ENCODE measurements around the gene GLIPR1L2.
"Not testable (repeated sequence)": the region's sequence is repeated elsewhere in the genome, so short reads cannot be mapped to it uniquely, and the experiment has no call there.

GLIPR1L2 gene

GRCh38 chr12:75390899-75391538 is at the start of gene GLIPR1L2:
TSS of gene GLIPR1L2 (plus strand) at chr12:75391089. CDS start at chr12:75391117, 28 bp downstream.
- peak; percentile 70 for DNase-seq (ENCODE audit: low read depth)

GRCh38 chr12:75341873-75342272 is 49.0 kb upstream of the GLIPR1L2 start:
- no peak for DNase-seq (ENCODE audit: low read depth)

- no peak for DNase-seq (ENCODE audit: low read depth)
Measured at GRCh38 chr12:75345531-75345930, 45.4 kb upstream of the GLIPR1L2 start.

GRCh38 chr12:75346215-75346614 is 44.7 kb upstream of the GLIPR1L2 start:
- DNase-seq (ENCODE audit: low read depth), result not testable (repeated sequence)

- no peak for DNase-seq (ENCODE audit: low read depth)
Measured at GRCh38 chr12:75349946-75350345, 40.9 kb upstream of the GLIPR1L2 start.

- DNase-seq (ENCODE audit: low read depth), result no peak
Measured at GRCh38 chr12:75350413-75350812, 40.5 kb upstream of the GLIPR1L2 start.

- no peak for DNase-seq (ENCODE audit: low read depth)
Measured at GRCh38 chr12:75354011-75354410, 36.9 kb upstream of the GLIPR1L2 start.

- no peak for DNase-seq (ENCODE audit: low read depth)
Measured at GRCh38 chr12:75360920-75361319, 30.0 kb upstream of the GLIPR1L2 start.

GRCh38 chr12:75361408-75361807 is 29.5 kb upstream of the GLIPR1L2 start:
- DNase-seq (ENCODE audit: low read depth), result no peak

GRCh38 chr12:75364919-75365318 is 26.0 kb upstream of the GLIPR1L2 start:
- DNase-seq (ENCODE audit: low read depth), result no peak

- no peak for DNase-seq (ENCODE audit: low read depth)
Measured at GRCh38 chr12:75366629-75367028, 24.3 kb upstream of the GLIPR1L2 start.

- DNase-seq (ENCODE audit: low read depth), result no peak
Measured at GRCh38 chr12:75374971-75375370, 15.9 kb upstream of the GLIPR1L2 start.

GRCh38 chr12:75378354-75378753 is 12.5 kb upstream of the GLIPR1L2 start:
- no peak for DNase-seq (ENCODE audit: low read depth)

- DNase-seq (ENCODE audit: low read depth), result no peak
Measured at GRCh38 chr12:75389061-75389460, 1.8 kb upstream of the GLIPR1L2 start.

- no peak for DNase-seq (ENCODE audit: low read depth)
Measured at GRCh38 chr12:75389706-75390105, 1.2 kb upstream of the GLIPR1L2 start.

GRCh38 chr12:75390156-75390898 is 562 bp upstream of the GLIPR1L2 start:
- no peak for DNase-seq (ENCODE audit: low read depth)

GRCh38 chr12:75404231-75404630 is 13.3 kb downstream of the GLIPR1L2 start:
- DNase-seq (ENCODE audit: low read depth), result no peak

- DNase-seq (ENCODE audit: low read depth), result no peak
Measured at GRCh38 chr12:75407683-75408082, 16.8 kb downstream of the GLIPR1L2 start.

- no peak for DNase-seq (ENCODE audit: low read depth)
Measured at GRCh38 chr12:75409830-75410229, 18.9 kb downstream of the GLIPR1L2 start.

GRCh38 chr12:75414671-75415070 is 23.8 kb downstream of the GLIPR1L2 start:
- no peak for DNase-seq (ENCODE audit: low read depth)

- DNase-seq (ENCODE audit: low read depth), result no peak
Measured at GRCh38 chr12:75419841-75420240, 29.0 kb downstream of the GLIPR1L2 start.

GRCh38 chr12:75427491-75427890 is 36.6 kb downstream of the GLIPR1L2 start:
- DNase-seq (ENCODE audit: low read depth), result no peak

GRCh38 chr12:75428767-75429166 is 37.9 kb downstream of the GLIPR1L2 start:
- DNase-seq (ENCODE audit: low read depth), result no peak

GRCh38 chr12:75432924-75433323 is 42.0 kb downstream of the GLIPR1L2 start:
- DNase-seq (ENCODE audit: low read depth), result no peak
